H1 (cell line): ENCODE data around the gene SURF4. TPM values are rescaled to one million over a fixed set of nuclear protein-coding genes. Genes with fewer than 3 reads are reported as not detected.
"Not testable (repeated sequence)": the region's sequence is repeated elsewhere in the genome, so short reads cannot be mapped to it uniquely, and the experiment has no call there.

Experiments used
- CTCF ChIA-PET: fragments of 300-600 bp; sonication (Branson Sonifier 250); formaldehyde crosslinking; loops from one replicate; lab custom pipeline; 2021; ENCODE audit not compliant: partially characterized antibody; lab: Charles Lee
- POLR2A ChIA-PET: fragments of 300-600 bp; sonication (Branson Sonifier 250); formaldehyde crosslinking; loops from one replicate; lab custom pipeline; 2021; ENCODE audit warnings: inconsistent platforms; ENCODE audit not compliant: partially characterized antibody; lab: Charles Lee
- DNase-seq, 2 experiments: peaks; one replicate each; pipeline versions ENCODE4 v3.0.0 to v3.0.0-alpha.2; 2010 to 2022; ENCODE audit warnings: low spot score in 2 of 2, low read depth in 1 of 2, mixed read lengths in 1 of 2
- FAIRE-seq: peaks from 2 replicates; lab custom pipeline; 2011; peaks lifted over from hg19 to GRCh38; lab: Jason Lieb, UNC
- H2AFZ ChIP-seq: 2 replicates; pipeline ENCODE4 v1.8.1; 2012; ENCODE audit warnings: low read length, inconsistent platforms
- H2AK5ac ChIP-seq: 2 replicates; pipeline ENCODE4 v1.6.1; 2013; ENCODE audit warnings: low read depth, low read length
- H2BK120ac ChIP-seq: replicated peaks from 2 replicates; pipeline ENCODE3; 2013; ENCODE audit warnings: low read depth, low read length, inconsistent platforms
- H2BK12ac ChIP-seq: 2 replicates; pipeline ENCODE4 v1.6.1; 2013; ENCODE audit warnings: low read depth, low read length
- H2BK15ac ChIP-seq: 2 replicates; pipeline ENCODE4 v1.6.1; 2013; ENCODE audit warnings: low read length
- H2BK20ac ChIP-seq: 2 replicates; pipeline ENCODE4 v1.6.1; 2013; ENCODE audit warnings: low read length
- H2BK5ac ChIP-seq: 2 replicates; pipeline ENCODE4 v1.6.1; 2013; ENCODE audit warnings: low read depth, low read length
- H3K14ac ChIP-seq: 2 replicates; pipeline ENCODE4 v1.6.1; 2013; ENCODE audit warnings: inconsistent platforms; ENCODE audit not compliant: insufficient read length
- H3K18ac ChIP-seq: 2 replicates; pipeline ENCODE4 v1.6.1; 2013; ENCODE audit warnings: low read length; ENCODE audit errors: extremely low read depth
- H3K23ac ChIP-seq: 2 replicates; pipeline ENCODE4 v1.6.1; 2013; ENCODE audit warnings: inconsistent platforms; ENCODE audit not compliant: insufficient read length
- H3K23me2 ChIP-seq: 2 replicates; pipeline ENCODE4 v1.6.1; 2013; ENCODE audit warnings: low read depth, low read length
- H3K27ac ChIP-seq: 2 replicates; pipeline ENCODE4 v1.6.1; 2011; ENCODE audit warnings: low read depth, low read length, inconsistent platforms
- H3K27me3 ChIP-seq, 4 experiments: replicated peaks in 1 of 4; 1 replicate in 1 of 4; 2 replicates in 3 of 4; pipeline versions ENCODE4 v1.6.1 to v1.8.1; 2011 to 2013; ENCODE audit warnings: low read length in 3 of 4, mild to moderate bottlenecking in 3 of 4, inconsistent platforms in 2 of 4, mixed read lengths in 2 of 4, moderate library complexity in 1 of 4; ENCODE audit not compliant: control insufficient read depth in 3 of 4, insufficient read depth in 3 of 4; ENCODE audit errors: extremely low read depth in 1 of 4
- H3K36me3 ChIP-seq, 4 experiments: 2 replicates each; pipeline versions ENCODE4 v1.6.1 to v1.8.1; 2011 to 2013; ENCODE audit warnings: mild to moderate bottlenecking in 4 of 4, low read length in 3 of 4, moderate library complexity in 2 of 4, control low read depth in 1 of 4, inconsistent platforms in 1 of 4; ENCODE audit not compliant: insufficient read depth in 4 of 4, control insufficient read depth in 2 of 4
- H3K4ac ChIP-seq: replicated peaks from 2 replicates; pipeline ENCODE3; 2013; ENCODE audit warnings: low read length, low read depth, mixed read lengths, inconsistent platforms; ENCODE audit not compliant: insufficient read length
- H3K4me1 ChIP-seq, 4 experiments: replicated peaks in 1 of 4; 1 replicate in 1 of 4; 2 replicates in 3 of 4; pipeline versions ENCODE4 v1.6.1 to v1.8.1; 2011 to 2013; ENCODE audit warnings: low read length in 3 of 4, inconsistent platforms in 2 of 4, mixed read lengths in 1 of 4; ENCODE audit not compliant: insufficient read depth in 4 of 4, control insufficient read depth in 3 of 4
- H3K4me2 ChIP-seq, 2 experiments: 2 replicates each; pipeline versions ENCODE4 v1.6.1 to v1.8.1; 2011 to 2013; ENCODE audit warnings: low read depth in 2 of 2, low read length in 2 of 2, control low read depth in 1 of 2, inconsistent platforms in 1 of 2, mild to moderate bottlenecking in 1 of 2; ENCODE audit not compliant: insufficient read depth in 1 of 2
- H3K4me3 ChIP-seq, 4 experiments: fragments of 200-600, 300-600 bp in 1 of 4; sonication (generic), shearing (Covaris generic), sonication (Bioruptor Twin) in 1 of 4; 2 replicates each; pipeline versions ENCODE4 v1.5.1 to v1.8.1; 2011 to 2016; ENCODE audit warnings: low read length in 4 of 4, low read depth in 3 of 4, control low read depth in 2 of 4, inconsistent platforms in 2 of 4, mild to moderate bottlenecking in 2 of 4, mixed read lengths in 1 of 4, moderate library complexity in 1 of 4; ENCODE audit not compliant: insufficient read depth in 2 of 4; ENCODE audit errors: extremely low read depth in 1 of 4
- H3K56ac ChIP-seq: replicated peaks from 2 replicates; pipeline ENCODE3; 2013; ENCODE audit warnings: low read depth, mild to moderate bottlenecking, mixed read lengths, low read length, inconsistent platforms; ENCODE audit not compliant: insufficient read length
- H3K79me1 ChIP-seq: 2 replicates; pipeline ENCODE4 v1.6.1; 2013; ENCODE audit warnings: low read depth, low read length, control low read depth
- H3K79me2 ChIP-seq, 2 experiments: 2 replicates each; pipeline versions ENCODE4 v1.6.1 to v1.8.1; 2012 to 2013; ENCODE audit warnings: low read length in 2 of 2, mild to moderate bottlenecking in 2 of 2, inconsistent platforms in 1 of 2; ENCODE audit not compliant: insufficient read depth in 2 of 2, control insufficient read depth in 1 of 2
- H3K9ac ChIP-seq, 4 experiments: replicated peaks in 1 of 4; 1 replicate in 1 of 4; 2 replicates in 3 of 4; pipeline versions ENCODE4 v1.6.1 to v1.8.1; 2011 to 2013; ENCODE audit warnings: low read depth in 3 of 4, low read length in 3 of 4, control low read depth in 2 of 4, mild to moderate bottlenecking in 2 of 4, moderate library complexity in 2 of 4, inconsistent platforms in 1 of 4; ENCODE audit errors: extremely low read depth in 1 of 4
- H3K9me3 ChIP-seq, 2 experiments: 2 replicates each; pipeline versions ENCODE4 v1.6.1 to v1.8.1; 2012 to 2013; ENCODE audit warnings: mild to moderate bottlenecking in 2 of 2, moderate library complexity in 2 of 2, control low read depth in 1 of 2, inconsistent platforms in 1 of 2, low read depth in 1 of 2, low read length in 1 of 2, mixed read lengths in 1 of 2; ENCODE audit not compliant: insufficient read depth in 2 of 2
- H4K20me1 ChIP-seq, 2 experiments: replicated peaks in 1 of 2; 2 replicates each; pipeline versions ENCODE3 to v1.8.1; 2011 to 2013; ENCODE audit warnings: inconsistent platforms in 2 of 2, low read length in 2 of 2, mild to moderate bottlenecking in 1 of 2; ENCODE audit not compliant: insufficient read depth in 2 of 2, control insufficient read depth in 1 of 2
- H4K5ac ChIP-seq: 2 replicates; pipeline ENCODE4 v1.6.1; 2013; ENCODE audit warnings: low read length, low read depth, mixed read lengths, inconsistent platforms; ENCODE audit not compliant: insufficient read length
- H4K8ac ChIP-seq: 2 replicates; pipeline ENCODE4 v1.8.0; 2013; ENCODE audit warnings: mild to moderate bottlenecking, moderate library complexity, low read length, inconsistent platforms; ENCODE audit not compliant: insufficient read depth; ENCODE audit errors: extremely low read depth
- H4K91ac ChIP-seq: replicated peaks from 2 replicates; pipeline ENCODE3; 2013; ENCODE audit warnings: low read length, mixed read lengths, inconsistent platforms; ENCODE audit not compliant: insufficient read length
- WGBS, 2 experiments: shearing (Covaris generic) in 1 of 2; methylation state at CpG; one replicate each; pipeline versions ENCODE4 v1.1.6 to v1.1.7; 2013 to 2015; ENCODE audit warnings: low lambda C conversion rate in 2 of 2, mixed read lengths in 2 of 2, inconsistent platforms in 1 of 2, low coverage in 1 of 2, missing lambda C conversion rate in 1 of 2; ENCODE audit not compliant: insufficient replicate concordance in 2 of 2, insufficient coverage in 1 of 2, insufficient read length in 1 of 2; ENCODE audit errors: extremely low coverage in 1 of 2, missing lambda C conversion rate in 1 of 2; 5-methylcytosine and 5-hydroxymethylcytosine counted together
- polyA plus RNA-seq, 7 experiments: library from polyadenylated mRNA; depleted of rRNA in 3 of 7; stranded (reverse) in 5 of 7; unstranded in 2 of 7; fragments of >200 nt in 5 of 7; fragments of 200-250 nt in 2 of 7; gene quantifications; 1 replicate in 5 of 7; 2 replicates in 1 of 7; 4 replicates in 1 of 7; pipeline versions ENCODE4 v1.2.1 to v1.2.3, GENCODE V29; 2011 to 2013; ENCODE audit warnings: missing spikeins in 2 of 7, mixed read lengths in 2 of 7
- total RNA-seq: library from RNA; stranded (reverse); fragmentation: NEBNext Ultra II Directional; extraction: Animal tissue kit (Norgen Biotek cat#: 25700); gene quantifications from 2 replicates; pipeline ENCODE4 v1.2.1, GENCODE V29; 2021

Gene SURF4
- total and polyA plus RNA-seq, 2 of the 8 experiments (the other 6 are each of a cell fraction or from before 2014, with no cell fraction given) = 176 to 182 TPM

- H3K23ac ChIP-seq, POLR2A ChIA-PET: not testable (repeated sequence)
- CTCF ChIA-PET = interaction anchor here (1.3 to 4.2 kb wide), 3 partner anchors 88 to 141 kb away, joined by 5 to 25 read pairs (median 6); no protein-coding TSS in a partner anchor
Measured at GRCh38 chr9:133327021-133327420, 48.8 kb downstream of the SURF4 start.

More at GRCh38 chr9:133327021-133327420, 48.8 kb downstream of the SURF4 start:
- H4K20me1 ChIP-seq, H3K27me3 ChIP-seq, H3K27ac ChIP-seq, H2BK20ac ChIP-seq, H3K14ac ChIP-seq, FAIRE-seq, H4K5ac ChIP-seq, DNase-seq, H2AFZ ChIP-seq, H2BK15ac ChIP-seq, H3K23me2 ChIP-seq, H3K79me2 ChIP-seq, H2BK12ac ChIP-seq, H3K4me1 ChIP-seq, H3K4me2 ChIP-seq, H3K9ac ChIP-seq, H2BK120ac ChIP-seq, H2AK5ac ChIP-seq, H3K79me1 ChIP-seq, H3K18ac ChIP-seq, H2BK5ac ChIP-seq, H3K4ac ChIP-seq, H3K56ac ChIP-seq, H3K4me3 ChIP-seq, H4K8ac ChIP-seq, H4K91ac ChIP-seq: not testable (repeated sequence)
- WGBS, 2 experiments = 86% methylated on average over 6 of the region's 6 CpGs; no CpG with 5 or more reads in 1 of the 2 experiments
- H3K9me3 ChIP-seq = peaks cover 10 to 16% of the 10 kb centered on the region in 2 experiments
- H3K36me3 ChIP-seq = peaks cover 4 to 18% (median 14%) of the 10 kb centered on the region in 4 experiments
